RPMI8226 (cell line): ENCODE data around the gene POM121L2.

Experiments
- DNase-seq: peaks from one replicate; pipeline ENCODE4 v3.0.0-alpha.2; 2015

POM121L2 gene

DNA sequence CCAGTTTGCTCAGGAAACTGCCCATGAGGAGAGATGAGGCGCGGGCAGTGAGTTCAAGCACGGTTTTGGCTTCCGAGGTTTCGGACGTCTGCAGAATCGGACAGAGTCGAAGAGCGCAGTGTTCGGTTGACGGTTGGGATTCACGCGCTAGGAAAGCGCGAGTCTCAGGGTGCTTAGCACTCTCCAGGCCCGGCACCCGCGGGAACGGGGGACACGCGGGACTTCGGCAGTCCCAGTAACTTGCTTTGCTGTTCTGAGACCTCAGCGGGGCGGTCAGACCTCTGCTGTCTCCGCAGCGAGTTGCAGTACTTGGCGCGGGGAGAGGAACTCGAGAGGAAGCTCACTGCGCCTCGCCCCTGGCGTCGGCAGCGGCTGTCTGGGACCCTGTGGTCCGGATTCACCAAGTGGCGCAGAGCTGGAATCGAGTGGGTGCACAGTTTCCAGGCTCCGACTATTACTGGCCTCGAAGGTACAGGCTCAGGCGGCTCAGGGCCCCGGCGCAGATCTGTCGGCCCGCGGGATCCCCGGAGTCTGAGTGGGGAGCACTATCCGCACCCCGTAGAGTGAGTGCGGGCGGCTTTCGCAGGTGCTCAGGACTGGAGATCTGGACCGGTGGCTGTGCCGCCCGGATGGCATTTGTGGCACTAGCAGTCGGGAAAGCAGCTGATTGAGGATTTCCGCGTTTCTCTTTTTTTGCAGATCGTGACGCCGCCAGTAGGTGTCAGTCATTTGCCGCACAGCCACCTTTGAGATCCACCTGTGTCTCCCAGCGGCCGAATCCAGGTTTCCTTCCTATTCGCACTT, at the start of gene POM121L2:
Gene POM121L2, minus strand, starts transcription at position 128 of the 804 bp plus-strand sequence. Its CDS starts 103 bp downstream, at position 25.
- DNase-seq: peak; percentile 71

DNA sequence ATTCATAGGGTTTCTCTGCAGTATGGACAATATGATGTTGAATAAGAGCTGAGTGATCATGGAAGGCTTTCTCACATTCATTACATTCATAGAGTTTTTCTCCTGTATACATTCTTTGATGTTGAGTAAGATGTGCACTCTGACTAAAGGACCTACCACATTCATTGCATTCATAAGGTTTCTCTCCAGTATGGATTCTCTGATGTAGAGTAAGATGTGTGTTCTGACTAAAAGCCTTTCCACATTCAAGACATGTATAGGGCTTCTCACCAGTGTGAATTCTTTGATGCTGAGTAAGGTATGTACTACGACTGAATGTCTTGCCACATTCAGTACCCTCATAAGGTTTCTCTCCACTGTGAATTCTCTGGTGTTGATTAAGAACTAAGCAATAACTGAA, 47.2 kb upstream of the POM121L2 start:
- DNase-seq: no peak

DNA sequence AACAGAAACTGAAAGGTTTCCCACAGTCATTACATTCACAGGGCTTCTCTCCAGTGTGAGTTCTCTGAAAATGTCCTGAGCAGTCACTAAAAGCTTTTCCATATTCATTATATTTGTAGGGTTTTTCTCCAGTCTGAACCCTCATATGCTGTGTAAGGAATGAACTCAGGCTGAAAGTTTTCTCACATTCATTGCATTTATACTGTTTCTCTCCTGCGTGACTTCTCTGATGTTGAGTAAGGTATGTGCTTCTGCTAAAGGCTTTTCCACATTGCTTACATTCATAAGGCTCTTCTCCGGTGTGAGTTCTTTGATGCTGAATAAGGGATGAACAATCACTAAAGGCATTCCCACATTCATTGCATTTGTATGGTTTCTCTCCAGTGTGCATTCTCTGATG, 46.7 kb upstream of the POM121L2 start:
- no peak for DNase-seq

DNA sequence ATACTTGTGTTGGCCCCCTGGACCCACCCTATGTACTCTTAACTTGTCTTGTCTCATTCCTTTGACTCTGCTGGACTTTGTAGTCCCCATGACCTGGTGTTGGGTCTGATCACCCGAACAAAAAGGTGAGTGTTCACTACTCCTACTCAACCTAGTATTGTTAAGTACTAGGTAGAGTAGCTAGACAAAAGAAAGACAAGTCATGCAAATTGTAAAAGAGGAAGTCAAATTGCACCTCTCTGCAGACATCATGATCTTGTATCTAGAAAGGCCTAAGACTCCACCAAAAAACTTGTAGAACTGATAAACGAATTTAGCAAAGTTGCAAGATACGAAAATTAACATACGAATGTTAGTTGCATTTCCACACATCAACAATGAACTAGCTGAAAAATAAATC, 40.8 kb upstream of the POM121L2 start:
- DNase-seq: no peak

DNA sequence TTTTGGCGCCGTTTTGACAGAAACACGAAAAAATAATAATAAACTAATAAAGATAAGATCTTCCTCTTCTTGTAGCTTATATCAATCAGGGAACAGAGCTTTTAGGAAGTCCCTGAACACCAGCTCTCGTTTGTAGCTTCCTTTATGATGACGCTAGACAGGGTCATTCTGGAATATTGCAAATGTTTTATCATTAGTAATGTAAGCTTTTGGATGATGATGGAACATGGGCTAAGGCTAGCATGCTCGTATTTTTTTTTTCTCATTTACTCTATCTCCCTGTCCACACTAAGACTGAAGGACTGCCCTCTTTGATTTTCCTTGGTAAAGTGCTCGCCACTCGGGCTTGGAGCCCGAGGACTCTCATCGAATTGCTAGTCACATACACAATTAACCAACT, 22.1 kb upstream of the POM121L2 start:
- no peak for DNase-seq

DNA sequence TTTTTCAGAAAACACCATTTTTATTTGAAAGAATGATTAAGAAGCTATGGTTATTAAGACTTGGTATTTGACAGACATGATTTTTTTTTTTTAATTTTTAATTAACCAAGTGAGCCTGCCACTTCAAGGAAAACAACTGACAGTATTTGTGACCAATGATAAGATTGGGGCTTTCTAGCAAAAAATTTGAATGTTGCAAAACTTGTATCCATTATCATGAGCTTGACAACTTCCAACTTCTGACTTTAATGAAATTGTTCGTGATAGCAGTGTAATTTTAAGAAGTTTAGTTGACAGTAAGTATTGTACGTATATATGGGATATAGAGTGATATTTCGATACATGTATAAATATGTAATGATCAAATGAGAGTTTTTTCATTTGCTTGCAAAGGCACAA, 21.6 kb upstream of the POM121L2 start:
- DNase-seq: no peak

DNA sequence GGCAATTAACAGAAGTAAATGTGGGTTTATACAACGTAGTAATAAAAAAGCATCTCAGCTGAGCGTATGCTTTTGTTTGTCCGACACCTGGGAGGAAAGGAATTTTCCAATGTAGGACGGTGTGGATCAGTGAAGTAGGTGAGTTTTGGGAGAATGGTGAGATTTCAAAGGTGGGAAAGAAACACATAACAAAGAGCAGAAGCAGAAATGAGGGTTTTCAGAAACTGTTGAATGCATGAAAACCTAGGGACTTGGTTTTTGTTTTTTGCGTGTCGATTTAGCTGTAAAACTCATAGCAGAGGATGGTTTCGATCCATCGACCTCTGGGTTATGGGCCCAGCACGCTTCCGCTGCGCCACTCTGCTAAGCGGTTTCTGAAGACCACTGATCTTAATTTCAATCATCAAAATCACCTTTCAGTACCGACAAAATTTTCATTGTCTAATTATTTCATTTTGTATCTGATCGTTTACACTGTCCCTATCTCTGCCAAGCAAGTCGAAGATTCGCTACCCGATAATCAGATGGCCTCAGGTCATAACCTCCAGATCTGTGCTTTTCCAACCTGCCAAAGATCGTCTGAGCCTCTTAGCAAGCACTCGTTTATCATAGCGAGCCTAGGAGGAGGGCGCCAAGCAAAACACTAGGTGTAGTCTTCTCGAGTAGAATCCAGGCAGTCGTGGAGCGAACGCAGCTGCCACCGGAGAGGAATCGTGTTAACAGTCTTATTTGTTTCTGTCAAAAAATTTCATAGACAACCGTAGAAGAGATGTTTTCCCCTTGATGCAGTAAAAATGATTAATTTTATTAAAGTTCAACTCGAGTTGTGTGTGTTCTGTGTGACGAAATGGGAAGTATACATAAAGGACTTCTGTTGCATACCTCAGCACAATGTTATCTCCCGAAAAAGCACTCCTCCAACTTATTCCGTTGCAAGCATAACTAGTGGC, 20.9 kb upstream of the POM121L2 start:
- DNase-seq: peak; percentile 79

DNA sequence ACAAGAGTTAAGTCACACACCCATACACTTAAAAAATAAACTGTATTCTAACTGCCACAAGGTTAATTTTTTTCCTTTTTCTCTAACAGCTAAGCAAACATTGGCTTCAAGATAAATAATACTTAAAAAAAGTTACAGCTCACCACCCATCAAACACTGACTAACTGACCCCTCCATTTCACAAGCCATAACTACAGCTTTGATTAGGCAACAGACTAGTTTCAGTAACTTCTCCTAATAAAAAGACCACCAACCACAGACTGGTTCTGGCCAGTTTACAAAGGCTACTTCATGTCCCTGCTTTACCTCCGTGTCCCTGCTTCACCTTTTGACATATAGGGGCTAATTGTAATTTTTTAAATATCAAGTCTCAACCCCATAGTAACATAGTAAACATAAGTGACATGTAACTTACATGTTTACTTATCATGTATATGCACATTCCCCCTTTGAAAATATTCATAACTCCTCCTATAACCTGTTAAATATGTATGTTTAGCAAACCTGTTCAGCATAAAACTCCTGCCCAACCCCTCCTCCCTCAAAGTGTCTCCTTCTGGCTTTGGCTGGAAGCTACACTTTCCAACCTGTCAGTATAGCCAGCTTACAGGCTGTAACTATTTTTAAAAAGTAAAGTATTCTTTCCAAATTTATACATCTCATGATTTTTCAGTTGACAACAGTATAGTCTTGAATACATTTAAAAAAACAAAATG, 15.1 kb upstream of the POM121L2 start:
- no peak for DNase-seq

DNA sequence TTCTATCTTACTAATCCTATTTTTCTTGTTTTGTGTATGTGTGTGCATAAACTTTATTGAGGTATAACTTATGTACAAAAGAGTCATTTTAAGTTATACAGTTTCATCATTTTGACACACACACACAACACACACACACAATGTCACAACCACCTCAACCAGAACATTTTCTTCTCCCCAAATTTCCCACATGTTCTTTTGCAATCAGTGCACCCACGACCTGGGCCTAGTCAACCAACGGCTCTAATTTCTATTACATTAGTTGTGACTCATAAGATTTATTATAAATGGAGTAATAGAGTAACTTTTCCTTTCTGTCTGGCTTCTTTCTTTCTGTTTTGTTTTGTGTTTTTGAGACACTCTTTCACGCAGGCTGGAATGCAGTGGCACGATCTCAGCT, 9.8 kb upstream of the POM121L2 start:
- no peak for DNase-seq

DNA sequence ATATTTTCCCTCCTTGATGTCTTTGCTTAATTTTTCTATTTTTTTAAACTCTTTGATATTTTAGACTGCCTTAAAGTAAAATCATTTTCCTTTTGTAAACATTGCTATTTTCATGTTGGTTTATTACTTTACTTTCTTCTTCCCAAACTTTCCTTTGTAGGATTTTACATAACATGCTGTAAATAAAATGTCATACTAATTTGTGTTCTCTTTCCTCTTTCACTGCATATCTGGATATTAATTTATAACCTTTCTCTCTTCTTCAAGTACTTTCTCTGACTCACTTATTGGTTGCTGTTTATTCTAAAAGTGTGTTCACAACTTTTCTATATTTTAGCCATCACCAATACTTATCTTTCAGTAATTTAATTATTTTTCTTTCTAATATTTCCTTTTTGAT, 9.3 kb upstream of the POM121L2 start:
- no peak for DNase-seq

DNA sequence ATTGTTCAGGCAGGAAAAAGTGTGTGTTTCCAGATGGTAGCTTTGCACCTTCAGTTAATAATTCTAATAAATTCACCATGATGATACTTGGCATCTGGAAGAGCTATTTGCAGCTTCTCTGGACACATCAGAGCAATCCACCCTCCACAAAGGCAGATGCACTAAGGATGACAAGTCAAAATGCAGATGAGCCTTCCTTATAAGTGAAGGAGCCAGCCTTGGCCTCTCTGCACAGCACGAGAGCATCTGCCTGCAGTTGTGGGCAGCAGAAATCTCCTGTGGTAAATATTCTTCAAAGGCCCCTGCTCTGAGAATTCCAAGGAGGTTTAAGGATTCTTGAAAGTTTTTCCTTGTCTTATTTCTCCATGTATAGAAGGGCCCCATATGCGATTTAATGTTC, 6.9 kb upstream of the POM121L2 start:
- DNase-seq: no peak

DNA sequence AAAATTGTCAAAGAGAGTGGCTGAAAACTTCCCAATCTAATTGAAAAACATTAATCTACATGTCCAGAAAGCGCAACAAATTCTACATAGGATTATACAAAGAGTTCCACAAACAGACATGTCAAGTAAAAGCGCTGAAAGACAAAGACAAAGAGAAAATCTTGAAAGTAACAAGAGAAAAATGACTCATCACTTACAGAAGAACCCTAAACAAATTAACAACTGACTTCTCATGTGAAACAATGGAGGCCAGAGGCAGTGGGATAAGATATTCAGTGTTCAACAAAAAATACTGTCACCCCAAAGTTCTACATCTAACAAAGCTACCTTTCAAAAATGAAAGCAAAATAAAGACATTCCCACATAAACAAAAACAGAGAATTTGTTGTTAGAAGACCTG, 2.0 kb upstream of the POM121L2 start:
- DNase-seq: no peak

DNA sequence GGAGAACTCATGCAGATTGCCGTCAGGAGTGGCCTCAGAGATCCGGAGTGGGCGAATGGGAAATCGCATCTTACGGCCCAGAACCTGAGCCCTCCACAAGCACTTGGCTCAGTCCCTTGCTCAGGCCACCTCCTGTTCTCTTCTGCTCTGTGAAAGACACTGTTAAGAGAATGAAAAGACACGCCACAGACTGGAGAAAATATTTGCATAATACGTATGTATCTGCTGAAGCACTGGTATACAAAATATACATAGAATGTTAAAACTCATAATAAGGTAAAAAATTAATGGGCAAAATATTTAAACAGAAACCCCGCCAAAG, 838 bp upstream of the POM121L2 start:
- DNase-seq: no peak

DNA sequence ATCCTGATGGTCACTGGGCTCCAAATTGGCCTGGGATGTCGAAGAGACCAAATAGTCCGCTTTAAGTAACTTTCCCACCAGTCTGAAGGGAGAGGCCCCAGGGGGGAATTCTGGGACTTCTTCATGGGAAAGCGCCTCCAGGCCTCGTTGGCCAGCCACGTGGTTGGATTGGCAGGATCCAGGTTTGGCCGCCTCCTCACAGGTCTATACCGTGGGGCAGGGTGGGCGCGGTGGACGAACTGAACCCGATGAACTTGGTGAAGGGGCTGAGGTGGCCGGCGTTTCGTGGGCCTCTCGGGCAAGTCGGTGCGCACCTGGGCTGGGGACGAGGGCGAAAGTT, 297 bp downstream of the POM121L2 start:
- no peak for DNase-seq

DNA sequence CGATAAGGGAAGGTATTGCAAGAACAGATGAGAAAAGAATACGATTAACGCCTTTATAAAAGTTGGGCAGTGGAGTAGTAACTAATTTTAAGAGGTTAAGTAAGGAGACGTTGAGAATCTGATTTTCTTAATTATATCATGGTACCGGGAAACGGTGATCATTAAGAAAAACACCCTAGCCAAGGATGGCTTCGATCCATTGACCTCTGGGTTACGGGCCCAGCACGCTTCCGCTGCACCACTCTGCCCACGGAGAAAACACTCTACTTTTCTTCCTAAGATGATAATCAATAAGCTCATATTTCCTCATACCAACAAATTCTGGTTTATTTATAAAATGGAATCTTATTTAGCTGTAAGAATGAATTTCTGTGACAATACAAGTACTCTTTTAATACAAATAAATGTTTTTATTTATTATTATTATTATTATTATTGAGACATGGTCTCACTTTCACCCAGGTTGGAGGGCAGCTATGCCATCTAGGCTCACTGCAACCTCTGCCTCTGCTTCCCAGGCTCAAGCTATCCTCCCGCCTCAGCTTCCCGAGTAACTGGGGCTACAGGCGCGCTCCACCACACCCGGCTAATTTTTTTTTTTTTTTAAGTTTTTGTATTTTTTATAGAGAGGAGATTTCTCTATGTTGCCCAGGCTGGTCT, 8.3 kb downstream of the POM121L2 start:
- no peak for DNase-seq

DNA sequence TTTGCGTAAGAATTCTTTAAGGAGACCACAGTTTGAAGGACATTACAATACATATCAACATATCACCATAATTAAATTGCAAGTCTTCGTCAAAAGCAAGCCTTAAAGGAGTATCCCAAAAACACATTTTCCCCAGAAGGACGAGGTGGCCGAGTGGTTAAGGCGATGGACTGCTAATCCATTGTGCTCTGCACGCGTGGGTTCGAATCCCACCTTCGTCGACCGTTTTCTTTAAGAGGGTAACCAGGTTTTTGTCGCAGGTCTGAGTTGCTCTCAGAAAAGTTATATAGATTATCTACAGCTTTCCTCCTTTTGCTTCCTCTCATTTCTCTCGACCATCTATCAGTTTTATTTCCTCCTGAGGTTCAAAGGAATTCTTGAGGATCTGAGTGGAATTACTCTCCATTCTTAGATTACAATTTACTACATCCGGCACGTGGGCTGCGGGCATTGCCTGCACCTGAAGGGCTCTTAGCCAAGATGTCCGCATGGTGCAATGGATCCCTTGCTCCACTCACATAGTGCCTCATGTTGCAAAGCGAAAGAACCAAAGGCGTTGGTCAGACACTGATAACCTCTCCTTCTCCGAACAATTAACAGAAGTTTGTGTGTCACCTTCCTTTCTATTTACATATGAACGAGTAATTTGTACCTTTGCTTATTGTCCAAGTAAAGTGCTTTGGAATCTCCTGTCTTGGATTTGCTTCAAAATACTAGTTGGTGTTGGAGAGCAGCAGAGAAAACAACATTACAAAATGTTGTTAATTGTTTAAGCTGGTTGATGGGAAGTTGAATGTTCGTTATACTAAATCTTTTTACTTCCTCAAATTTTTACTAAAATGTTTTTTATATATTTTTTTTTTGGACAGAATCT, 14.0 kb downstream of the POM121L2 start:
- peak; percentile 84 for DNase-seq

DNA sequence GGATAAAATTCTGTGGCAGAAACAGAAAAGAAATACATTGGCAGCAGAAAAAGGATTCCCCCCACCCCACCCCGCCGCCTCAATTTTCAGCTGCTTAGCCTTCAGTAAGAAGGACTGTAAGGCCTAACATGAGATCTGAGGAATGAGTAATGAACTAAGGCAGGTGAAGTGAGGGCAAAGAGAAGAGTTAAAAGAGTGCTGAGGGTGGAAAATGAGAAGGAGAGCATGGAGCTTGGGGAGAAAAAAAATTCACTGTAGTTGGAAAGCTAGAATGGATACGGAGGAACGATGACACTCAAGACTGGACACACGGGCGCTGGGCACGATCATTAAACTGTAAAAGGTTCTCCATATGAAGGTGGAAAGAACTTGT, 14.6 kb downstream of the POM121L2 start:
- DNase-seq: no peak

DNA sequence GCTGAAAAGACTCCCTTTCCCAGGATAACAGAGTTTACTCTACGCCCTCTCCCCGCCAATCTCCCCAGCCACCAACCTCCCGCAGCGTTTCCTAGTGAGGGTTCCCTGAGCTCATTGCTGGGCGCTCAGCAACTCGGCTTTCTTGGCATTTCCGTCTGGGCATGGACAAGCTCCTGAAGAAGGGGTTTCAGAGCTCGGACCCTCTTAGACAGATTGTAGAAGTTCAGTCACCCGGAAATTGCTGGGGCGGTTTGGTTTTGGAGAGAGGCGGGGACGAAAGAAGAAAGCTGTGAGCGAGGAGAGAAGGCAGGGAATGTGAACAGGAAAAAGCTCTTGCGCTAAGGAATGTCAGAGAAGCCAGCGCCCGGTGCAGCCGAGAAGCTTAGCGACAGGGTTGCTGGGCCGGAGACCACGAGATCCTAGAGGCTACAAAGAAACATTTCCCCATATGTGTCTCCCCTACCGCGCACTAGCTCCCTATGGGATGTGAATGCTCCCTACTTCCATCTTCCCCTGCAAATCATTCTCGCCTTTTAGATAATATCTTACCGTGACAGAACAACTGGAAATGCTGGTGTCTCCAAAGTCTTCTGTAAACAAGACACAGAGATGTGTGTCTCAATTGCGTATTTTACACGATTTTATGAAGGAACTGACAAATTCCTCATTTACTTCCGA, 15.8 kb downstream of the POM121L2 start:
- DNase-seq: no peak

DNA sequence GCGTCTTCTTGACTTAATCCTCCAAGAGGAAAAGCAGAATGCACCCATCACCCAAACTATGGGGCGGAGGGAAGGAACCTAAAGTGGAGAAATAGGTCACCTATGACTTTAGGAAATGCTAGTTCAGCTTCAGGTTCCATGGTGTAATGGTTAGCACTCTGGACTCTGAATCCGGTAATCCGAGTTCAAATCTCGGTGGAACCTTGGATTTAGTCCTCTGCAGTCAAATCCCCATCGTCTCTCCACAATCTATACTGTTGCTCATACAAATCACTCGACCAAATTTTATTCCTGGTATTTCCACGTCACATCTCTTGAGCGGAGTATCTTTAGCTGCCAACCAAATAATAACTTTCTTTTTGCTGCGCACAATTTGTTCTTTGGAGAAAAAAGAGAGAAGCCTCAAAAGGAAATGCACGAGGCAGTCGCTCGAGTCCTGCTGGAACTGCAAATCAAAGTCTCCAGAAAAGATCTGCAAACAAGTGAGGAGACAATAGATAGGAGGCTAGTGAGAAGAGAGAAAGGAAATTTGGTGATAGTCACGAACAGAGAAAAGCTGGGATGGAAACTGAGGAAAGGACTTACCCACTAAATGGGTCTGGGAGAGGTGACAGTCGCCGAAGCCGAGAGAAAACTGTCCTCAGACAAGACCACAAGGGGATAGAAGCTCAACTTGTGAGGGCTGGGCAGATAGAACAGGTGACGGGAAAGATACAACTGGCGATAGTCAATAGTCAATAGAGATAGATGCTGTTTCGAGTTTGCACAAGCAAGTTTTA, 16.6 kb downstream of the POM121L2 start:
- peak; percentile 90 for DNase-seq

DNA sequence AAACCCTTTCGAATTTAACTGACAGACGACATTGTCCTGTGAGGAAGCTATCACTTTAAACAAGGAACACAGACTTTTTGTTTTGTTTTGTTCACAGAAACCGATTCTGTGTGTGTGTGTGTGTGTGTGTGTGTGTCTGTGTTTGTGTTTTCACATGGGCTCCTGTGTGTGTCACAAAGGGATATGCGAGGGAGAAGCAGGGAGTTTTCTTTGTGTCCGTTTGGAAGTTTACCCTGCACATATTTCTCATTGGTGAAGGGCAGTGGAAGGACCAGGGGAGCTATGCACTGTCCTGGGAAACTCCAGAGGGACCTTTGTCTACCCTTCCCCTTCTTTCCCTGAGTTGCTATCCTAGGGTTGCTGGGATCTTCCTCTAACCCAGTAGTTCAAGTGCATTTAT, 17.7 kb downstream of the POM121L2 start:
- no peak for DNase-seq
